GM19193 (cell line): ENCODE results near the gene CARMIL1.

Source experiments
- POLR2A ChIP-seq: IDR thresholded peaks from 4 replicates; pipeline ENCODE4 v1.6.1; 2011; ENCODE audit not compliant: insufficient read depth, insufficient read length; ENCODE audit errors: extremely low read depth

The CARMIL1 gene

GRCh38 chr6:25457516-25457915 lies 178.3 kb downstream of the CARMIL1 start:
- no peak for TF ChIP-seq POLR2A

GRCh38 chr6:25458485-25458884 lies 179.3 kb downstream of the CARMIL1 start:
- TF ChIP-seq POLR2A, result no peak

- TF ChIP-seq POLR2A, result no peak
Measured at GRCh38 chr6:25462235-25462897, 183.2 kb downstream of the CARMIL1 start.

- TF ChIP-seq POLR2A, result no peak
Measured at GRCh38 chr6:25463441-25463840, 184.3 kb downstream of the CARMIL1 start.

GRCh38 chr6:25464225-25464624 lies 185.1 kb downstream of the CARMIL1 start:
- no peak for TF ChIP-seq POLR2A

- no peak for TF ChIP-seq POLR2A
Measured at GRCh38 chr6:25465941-25466340, 186.8 kb downstream of the CARMIL1 start.

- TF ChIP-seq POLR2A, result no peak
Measured at GRCh38 chr6:25468881-25469280, 189.7 kb downstream of the CARMIL1 start.

GRCh38 chr6:25469797-25470388 lies 190.7 kb downstream of the CARMIL1 start:
- no peak for TF ChIP-seq POLR2A

GRCh38 chr6:25472306-25472705 lies 193.1 kb downstream of the CARMIL1 start:
- no peak for TF ChIP-seq POLR2A

GRCh38 chr6:25472906-25473305 lies 193.7 kb downstream of the CARMIL1 start:
- no peak for TF ChIP-seq POLR2A

- no peak for TF ChIP-seq POLR2A
Measured at GRCh38 chr6:25473447-25473846, 194.3 kb downstream of the CARMIL1 start.

- no peak for TF ChIP-seq POLR2A
Measured at GRCh38 chr6:25476126-25476525, 197.0 kb downstream of the CARMIL1 start.

- TF ChIP-seq POLR2A, result no peak
Measured at GRCh38 chr6:25477006-25477590, 197.9 kb downstream of the CARMIL1 start.

GRCh38 chr6:25478973-25479372 lies 199.8 kb downstream of the CARMIL1 start:
- no peak for TF ChIP-seq POLR2A

GRCh38 chr6:25481267-25481666 lies 202.1 kb downstream of the CARMIL1 start:
- no peak for TF ChIP-seq POLR2A

GRCh38 chr6:25482996-25483395 lies 203.8 kb downstream of the CARMIL1 start:
- no peak for TF ChIP-seq POLR2A
